Activated CD4-positive, alpha-beta T cell treated with anti-CD3 and anti-CD28 coated beads for 4 hours (primary cell): Measurements from ENCODE around the gene NCAPG.

ENCODE experiments used
- DNase-seq, 2 donors: peaks; one replicate each; pipeline ENCODE4 v3.0.0-alpha.2; 2020

NCAPG gene

GRCh38 chr4:17810260-17811077 is at the start of gene NCAPG, which contains the start of gene DCAF16:
TSS of gene NCAPG (plus strand) at chr4:17810979. CDS start at chr4:17811078, 99 bp downstream.
TSS of gene DCAF16 (minus strand) at chr4:17810757. CDS start at chr4:17804141, 6,616 bp downstream.
- peak; percentile 98 to 99 for DNase-seq

GRCh38 chr4:17761062-17761461 is 49.7 kb upstream of the NCAPG start:
- DNase-seq, result no peak

- DNase-seq, result no peak
Measured at GRCh38 chr4:17762726-17763125, 48.1 kb upstream of the NCAPG start.

- no peak for DNase-seq
Measured at GRCh38 chr4:17763416-17763815, 47.4 kb upstream of the NCAPG start.

- no peak for DNase-seq
Measured at GRCh38 chr4:17763931-17764330, 46.8 kb upstream of the NCAPG start.

- no peak for DNase-seq
Measured at GRCh38 chr4:17765514-17766286, 45.1 kb upstream of the NCAPG start.

GRCh38 chr4:17766826-17767458 is 43.8 kb upstream of the NCAPG start:
- no peak for DNase-seq

- DNase-seq, result no peak
Measured at GRCh38 chr4:17769406-17770174, 41.2 kb upstream of the NCAPG start.

GRCh38 chr4:17770845-17771244 is 39.9 kb upstream of the NCAPG start:
- DNase-seq, result no peak

GRCh38 chr4:17771284-17771908 is 39.4 kb upstream of the NCAPG start:
- no peak for DNase-seq

GRCh38 chr4:17773135-17773698 is 37.6 kb upstream of the NCAPG start:
- no peak for DNase-seq

GRCh38 chr4:17778431-17778830 is 32.3 kb upstream of the NCAPG start:
- no peak for DNase-seq

GRCh38 chr4:17780501-17781299 is 30.1 kb upstream of the NCAPG start:
- DNase-seq, result no peak

GRCh38 chr4:17781300-17782287 is 29.2 kb upstream of the NCAPG start, which contains the start of gene FAM184B:
TSS of gene FAM184B (minus strand) at chr4:17781621. CDS start at chr4:17781299, 322 bp downstream.
- no peak for DNase-seq

- DNase-seq, result no peak
Measured at GRCh38 chr4:17785858-17786257, 24.9 kb upstream of the NCAPG start.

- DNase-seq, result no peak
Measured at GRCh38 chr4:17786567-17786966, 24.2 kb upstream of the NCAPG start.

- no peak for DNase-seq
Measured at GRCh38 chr4:17787315-17787714, 23.5 kb upstream of the NCAPG start.

- no peak for DNase-seq
Measured at GRCh38 chr4:17788956-17789355, 21.8 kb upstream of the NCAPG start.

- DNase-seq, result no peak
Measured at GRCh38 chr4:17794730-17795129, 16.0 kb upstream of the NCAPG start.

- DNase-seq, result no peak
Measured at GRCh38 chr4:17797808-17798207, 13.0 kb upstream of the NCAPG start.
